GM12892 (cell line): Measurements from ENCODE around the gene SIX2.

Experiments used
- POLR2A ChIP-seq: IDR thresholded peaks from 2 replicates; pipeline ENCODE4 v1.6.1; 2011; ENCODE audit warnings: low read depth, low read length, control low read depth
- POLR2AphosphoS5 ChIP-seq: IDR thresholded peaks from 2 replicates; pipeline ENCODE4 v1.6.1; 2011; ENCODE audit warnings: low read depth, low read length, control low read depth

DNA sequence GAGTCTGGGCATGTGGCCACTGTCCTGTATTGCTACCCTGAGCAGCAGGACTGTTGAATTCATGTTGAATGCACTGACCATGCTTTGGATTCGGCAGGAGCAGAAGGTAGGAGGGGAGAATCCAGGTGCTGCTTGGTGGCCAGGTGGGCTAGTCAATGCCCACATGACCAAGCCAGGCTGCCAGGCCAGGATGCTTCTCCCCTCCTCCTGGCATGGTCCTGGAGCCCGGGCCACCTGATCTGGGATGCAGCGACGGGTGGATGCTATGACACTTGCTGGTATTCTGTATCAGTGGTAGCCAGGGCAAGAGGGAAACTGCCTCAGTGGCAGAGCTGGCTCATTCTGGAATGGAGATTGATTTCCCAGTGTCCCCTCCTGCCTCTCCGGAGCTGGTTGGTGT lies 14.8 kb upstream of the SIX2 start:
- TF ChIP-seq POLR2AphosphoS5 = no peak
- no peak for TF ChIP-seq POLR2A
